ENCODE measurements around the gene HSPBP1. TPM values are rescaled to one million over a fixed set of nuclear protein-coding genes. Genes with fewer than 3 reads are reported as not detected.

Gene HSPBP1
- total and polyA plus RNA-seq, 2 of the 13 experiments (the other 11 are each of a cell fraction or from before 2014, with no cell fraction given), result 22.3 to 33.7 TPM

GRCh38 chr19:55279770-55280643, at the start of gene HSPBP1 (continued):
- no peak for TF ChIP-seq JUNB (CRISPR knock-in tag; IDR thresholded peaks at IDR 0.05; ENCODE audit: borderline replicate concordance)
- TF ChIP-seq MIER2 (CRISPR knock-in tag; IDR thresholded peaks at IDR 0.05), result peak; percentile 43; the same call in 1 of the 2 replicates
- peak; percentile 66 for TF ChIP-seq RBM22 (optimal IDR thresholded peaks at IDR 0.05; ENCODE audit: low read length)
- TF ChIP-seq FOXA3 (CRISPR knock-in tag; IDR thresholded peaks at IDR 0.05), result no peak; the same call in 1 of the 2 replicates
- TF ChIP-seq ZNF34 (CRISPR knock-in tag; IDR thresholded peaks at IDR 0.05; ENCODE audit: borderline replicate concordance), result no peak
- TF ChIP-seq, protein P1, sequence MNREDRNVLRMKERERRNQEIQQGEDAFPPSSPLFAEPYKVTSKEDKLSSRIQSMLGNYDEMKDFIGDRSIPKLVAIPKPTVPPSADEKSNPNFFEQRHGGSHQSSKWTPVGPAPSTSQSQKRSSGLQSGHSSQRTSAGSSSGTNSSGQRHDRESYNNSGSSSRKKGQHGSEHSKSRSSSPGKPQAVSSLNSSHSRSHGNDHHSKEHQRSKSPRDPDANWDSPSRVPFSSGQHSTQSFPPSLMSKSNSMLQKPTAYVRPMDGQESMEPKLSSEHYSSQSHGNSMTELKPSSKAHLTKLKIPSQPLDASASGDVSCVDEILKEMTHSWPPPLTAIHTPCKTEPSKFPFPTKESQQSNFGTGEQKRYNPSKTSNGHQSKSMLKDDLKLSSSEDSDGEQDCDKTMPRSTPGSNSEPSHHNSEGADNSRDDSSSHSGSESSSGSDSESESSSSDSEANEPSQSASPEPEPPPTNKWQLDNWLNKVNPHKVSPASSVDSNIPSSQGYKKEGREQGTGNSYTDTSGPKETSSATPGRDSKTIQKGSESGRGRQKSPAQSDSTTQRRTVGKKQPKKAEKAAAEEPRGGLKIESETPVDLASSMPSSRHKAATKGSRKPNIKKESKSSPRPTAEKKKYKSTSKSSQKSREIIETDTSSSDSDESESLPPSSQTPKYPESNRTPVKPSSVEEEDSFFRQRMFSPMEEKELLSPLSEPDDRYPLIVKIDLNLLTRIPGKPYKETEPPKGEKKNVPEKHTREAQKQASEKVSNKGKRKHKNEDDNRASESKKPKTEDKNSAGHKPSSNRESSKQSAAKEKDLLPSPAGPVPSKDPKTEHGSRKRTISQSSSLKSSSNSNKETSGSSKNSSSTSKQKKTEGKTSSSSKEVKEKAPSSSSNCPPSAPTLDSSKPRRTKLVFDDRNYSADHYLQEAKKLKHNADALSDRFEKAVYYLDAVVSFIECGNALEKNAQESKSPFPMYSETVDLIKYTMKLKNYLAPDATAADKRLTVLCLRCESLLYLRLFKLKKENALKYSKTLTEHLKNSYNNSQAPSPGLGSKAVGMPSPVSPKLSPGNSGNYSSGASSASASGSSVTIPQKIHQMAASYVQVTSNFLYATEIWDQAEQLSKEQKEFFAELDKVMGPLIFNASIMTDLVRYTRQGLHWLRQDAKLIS (CRISPR knock-in tag; IDR thresholded peaks at IDR 0.05), result no peak
- TF ChIP-seq, protein P2, sequence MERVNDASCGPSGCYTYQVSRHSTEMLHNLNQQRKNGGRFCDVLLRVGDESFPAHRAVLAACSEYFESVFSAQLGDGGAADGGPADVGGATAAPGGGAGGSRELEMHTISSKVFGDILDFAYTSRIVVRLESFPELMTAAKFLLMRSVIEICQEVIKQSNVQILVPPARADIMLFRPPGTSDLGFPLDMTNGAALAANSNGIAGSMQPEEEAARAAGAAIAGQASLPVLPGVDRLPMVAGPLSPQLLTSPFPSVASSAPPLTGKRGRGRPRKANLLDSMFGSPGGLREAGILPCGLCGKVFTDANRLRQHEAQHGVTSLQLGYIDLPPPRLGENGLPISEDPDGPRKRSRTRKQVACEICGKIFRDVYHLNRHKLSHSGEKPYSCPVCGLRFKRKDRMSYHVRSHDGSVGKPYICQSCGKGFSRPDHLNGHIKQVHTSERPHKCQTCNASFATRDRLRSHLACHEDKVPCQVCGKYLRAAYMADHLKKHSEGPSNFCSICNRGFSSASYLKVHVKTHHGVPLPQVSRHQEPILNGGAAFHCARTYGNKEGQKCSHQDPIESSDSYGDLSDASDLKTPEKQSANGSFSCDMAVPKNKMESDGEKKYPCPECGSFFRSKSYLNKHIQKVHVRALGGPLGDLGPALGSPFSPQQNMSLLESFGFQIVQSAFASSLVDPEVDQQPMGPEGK (CRISPR knock-in tag; IDR thresholded peaks at IDR 0.05), result no peak; the same call in 1 of the 2 replicates
- TF ChIP-seq SATB2 (CRISPR knock-in tag; IDR thresholded peaks at IDR 0.05), result no peak
- TF ChIP-seq ZNF570 (CRISPR knock-in tag; IDR thresholded peaks at IDR 0.05; ENCODE audit: borderline replicate concordance), result no peak
- no peak for TF ChIP-seq ZNF430 (CRISPR knock-in tag; IDR thresholded peaks at IDR 0.05)
- TF ChIP-seq ZFP36L1 (CRISPR knock-in tag; IDR thresholded peaks at IDR 0.05), result no peak
- no peak for TF ChIP-seq ZNF775 (CRISPR knock-in tag; IDR thresholded peaks at IDR 0.05; ENCODE audit: borderline replicate concordance)
- TF ChIP-seq POLR2AphosphoS2 (IDR thresholded peaks at IDR 0.05; ENCODE audit: low read depth, low read length), result no peak
- TF ChIP-seq KLF16 (CRISPR knock-in tag; IDR thresholded peaks at IDR 0.05), result no peak
- TF ChIP-seq NR3C1 (CRISPR knock-in tag; IDR thresholded peaks at IDR 0.05), result no peak
- TF ChIP-seq EP300 (IDR thresholded peaks at IDR 0.05; ENCODE audit: low read depth in 2 of 2, low read length in 2 of 2), result no peak
- TF ChIP-seq EP300 (CRISPR knock-in tag; IDR thresholded peaks at IDR 0.05; ENCODE audit: borderline replicate concordance), result no peak
- peak; percentile 82; the same call in 1 of the 2 replicates for TF ChIP-seq MYC (CRISPR knock-in tag; IDR thresholded peaks at IDR 0.05; ENCODE audit: borderline replicate concordance)
- TF ChIP-seq GMEB1 (CRISPR knock-in tag; IDR thresholded peaks at IDR 0.05; ENCODE audit: borderline replicate concordance), result peak; percentile 86
- no peak for TF ChIP-seq WIZ (CRISPR knock-in tag; IDR thresholded peaks at IDR 0.05)
- TF ChIP-seq TEF (CRISPR knock-in tag; IDR thresholded peaks at IDR 0.05), result no peak
- TF ChIP-seq BHLHE40 (IDR thresholded peaks at IDR 0.05; ENCODE audit: low read length), result peak; percentile 46; the same call in 1 of the 2 replicates

Measured in HepG2 (cell line).